LoVo (cell line): ENCODE data around the gene DLEC1.
"Not testable (repeated sequence)": the region's sequence is repeated elsewhere in the genome, so short reads cannot be mapped to it uniquely, and the experiment has no call there.

Experiments
- DNase-seq: peaks from one replicate; pipeline ENCODE4 v3.0.0-alpha.2; 2016; ENCODE audit warnings: low spot score

The DLEC1 gene

GRCh38 chr3:38124324-38125122 is 85.5 kb downstream of the DLEC1 start:
- no peak for DNase-seq

- DNase-seq, result no peak
Measured at GRCh38 chr3:38125305-38126120, 86.5 kb downstream of the DLEC1 start.

- no peak for DNase-seq
Measured at GRCh38 chr3:38126121-38126892, 87.3 kb downstream of the DLEC1 start.

- DNase-seq, result no peak
Measured at GRCh38 chr3:38127611-38128302, 88.7 kb downstream of the DLEC1 start.

GRCh38 chr3:38128303-38128655 is 89.3 kb downstream of the DLEC1 start:
- no peak for DNase-seq

- no peak for DNase-seq
Measured at GRCh38 chr3:38129058-38129457, 90.0 kb downstream of the DLEC1 start.

GRCh38 chr3:38130631-38131065 is 91.6 kb downstream of the DLEC1 start:
- no peak for DNase-seq

- DNase-seq, result no peak
Measured at GRCh38 chr3:38131621-38132369, 92.8 kb downstream of the DLEC1 start.

GRCh38 chr3:38133209-38133556 is 94.2 kb downstream of the DLEC1 start:
- DNase-seq, result no peak

GRCh38 chr3:38133557-38134405 is 94.8 kb downstream of the DLEC1 start:
- peak; percentile 83 for DNase-seq

GRCh38 chr3:38134517-38135143 is 95.6 kb downstream of the DLEC1 start:
- not testable (repeated sequence) for DNase-seq

- not testable (repeated sequence) for DNase-seq
Measured at GRCh38 chr3:38135621-38136277, 96.7 kb downstream of the DLEC1 start.

- no peak for DNase-seq
Measured at GRCh38 chr3:38136393-38136776, 97.4 kb downstream of the DLEC1 start.

- peak; percentile 98 for DNase-seq
Measured at GRCh38 chr3:38136777-38137614, 98.0 kb downstream of the DLEC1 start, which contains the start of gene ACAA1. Gene ACAA1 (minus strand): TSS chr3:38137127. CDS start chr3:38137035, 92 bp downstream.

- DNase-seq, result no peak
Measured at GRCh38 chr3:38137615-38138348, 98.8 kb downstream of the DLEC1 start.

- peak; percentile 73 for DNase-seq
Measured at GRCh38 chr3:38138349-38139190, 99.6 kb downstream of the DLEC1 start, which contains the start of gene MYD88. Gene MYD88 (plus strand): TSS chr3:38138661. CDS start chr3:38138701, 40 bp downstream.
